H1 (cell line): Measurements from ENCODE around the gene BBS7. TPM values are rescaled to one million over a fixed set of nuclear protein-coding genes. Genes with fewer than 3 reads are reported as not detected.
A peak's percentile ranks its signal among the peaks of the same experiment; 100 is the strongest.

Experiments
- CTCF ChIA-PET: fragments of 300-600 bp; sonication (Branson Sonifier 250); formaldehyde crosslinking; loops from one replicate; lab custom pipeline; 2021; ENCODE audit not compliant: partially characterized antibody; lab: Charles Lee
- POLR2A ChIA-PET: fragments of 300-600 bp; sonication (Branson Sonifier 250); formaldehyde crosslinking; loops from one replicate; lab custom pipeline; 2021; ENCODE audit warnings: inconsistent platforms; ENCODE audit not compliant: partially characterized antibody; lab: Charles Lee
- DNase-seq, 2 experiments: peaks; one replicate each; pipeline versions ENCODE4 v3.0.0 to v3.0.0-alpha.2; 2010 to 2022; ENCODE audit warnings: low spot score in 2 of 2, low read depth in 1 of 2, mixed read lengths in 1 of 2
- FAIRE-seq: peaks from 2 replicates; lab custom pipeline; 2011; peaks lifted over from hg19 to GRCh38; lab: Jason Lieb, UNC
- H2AFZ ChIP-seq: 2 replicates; pipeline ENCODE4 v1.8.1; 2012; ENCODE audit warnings: low read length, inconsistent platforms
- H2AK5ac ChIP-seq: 2 replicates; pipeline ENCODE4 v1.6.1; 2013; ENCODE audit warnings: low read depth, low read length
- H2BK120ac ChIP-seq: replicated peaks from 2 replicates; pipeline ENCODE3; 2013; ENCODE audit warnings: low read depth, low read length, inconsistent platforms
- H2BK12ac ChIP-seq: 2 replicates; pipeline ENCODE4 v1.6.1; 2013; ENCODE audit warnings: low read depth, low read length
- H2BK15ac ChIP-seq: 2 replicates; pipeline ENCODE4 v1.6.1; 2013; ENCODE audit warnings: low read length
- H2BK20ac ChIP-seq: 2 replicates; pipeline ENCODE4 v1.6.1; 2013; ENCODE audit warnings: low read length
- H2BK5ac ChIP-seq: 2 replicates; pipeline ENCODE4 v1.6.1; 2013; ENCODE audit warnings: low read depth, low read length
- H3K14ac ChIP-seq: 2 replicates; pipeline ENCODE4 v1.6.1; 2013; ENCODE audit warnings: inconsistent platforms; ENCODE audit not compliant: insufficient read length
- H3K18ac ChIP-seq: 2 replicates; pipeline ENCODE4 v1.6.1; 2013; ENCODE audit warnings: low read length; ENCODE audit errors: extremely low read depth
- H3K23ac ChIP-seq: 2 replicates; pipeline ENCODE4 v1.6.1; 2013; ENCODE audit warnings: inconsistent platforms; ENCODE audit not compliant: insufficient read length
- H3K23me2 ChIP-seq: 2 replicates; pipeline ENCODE4 v1.6.1; 2013; ENCODE audit warnings: low read depth, low read length
- H3K27ac ChIP-seq: 2 replicates; pipeline ENCODE4 v1.6.1; 2011; ENCODE audit warnings: low read depth, low read length, inconsistent platforms
- H3K27me3 ChIP-seq, 4 experiments: replicated peaks in 1 of 4; 1 replicate in 1 of 4; 2 replicates in 3 of 4; pipeline versions ENCODE4 v1.6.1 to v1.8.1; 2011 to 2013; ENCODE audit warnings: low read length in 3 of 4, mild to moderate bottlenecking in 3 of 4, inconsistent platforms in 2 of 4, mixed read lengths in 2 of 4, moderate library complexity in 1 of 4; ENCODE audit not compliant: control insufficient read depth in 3 of 4, insufficient read depth in 3 of 4; ENCODE audit errors: extremely low read depth in 1 of 4
- H3K36me3 ChIP-seq, 4 experiments: 2 replicates each; pipeline versions ENCODE4 v1.6.1 to v1.8.1; 2011 to 2013; ENCODE audit warnings: mild to moderate bottlenecking in 4 of 4, low read length in 3 of 4, moderate library complexity in 2 of 4, control low read depth in 1 of 4, inconsistent platforms in 1 of 4; ENCODE audit not compliant: insufficient read depth in 4 of 4, control insufficient read depth in 2 of 4
- H3K4ac ChIP-seq: replicated peaks from 2 replicates; pipeline ENCODE3; 2013; ENCODE audit warnings: low read length, low read depth, mixed read lengths, inconsistent platforms; ENCODE audit not compliant: insufficient read length
- H3K4me1 ChIP-seq, 4 experiments: replicated peaks in 1 of 4; 1 replicate in 1 of 4; 2 replicates in 3 of 4; pipeline versions ENCODE4 v1.6.1 to v1.8.1; 2011 to 2013; ENCODE audit warnings: low read length in 3 of 4, inconsistent platforms in 2 of 4, mixed read lengths in 1 of 4; ENCODE audit not compliant: insufficient read depth in 4 of 4, control insufficient read depth in 3 of 4
- H3K4me2 ChIP-seq, 2 experiments: 2 replicates each; pipeline versions ENCODE4 v1.6.1 to v1.8.1; 2011 to 2013; ENCODE audit warnings: low read depth in 2 of 2, low read length in 2 of 2, control low read depth in 1 of 2, inconsistent platforms in 1 of 2, mild to moderate bottlenecking in 1 of 2; ENCODE audit not compliant: insufficient read depth in 1 of 2
- H3K4me3 ChIP-seq, 4 experiments: fragments of 200-600, 300-600 bp in 1 of 4; sonication (generic), shearing (Covaris generic), sonication (Bioruptor Twin) in 1 of 4; 2 replicates each; pipeline versions ENCODE4 v1.5.1 to v1.8.1; 2011 to 2016; ENCODE audit warnings: low read length in 4 of 4, low read depth in 3 of 4, control low read depth in 2 of 4, inconsistent platforms in 2 of 4, mild to moderate bottlenecking in 2 of 4, mixed read lengths in 1 of 4, moderate library complexity in 1 of 4; ENCODE audit not compliant: insufficient read depth in 2 of 4; ENCODE audit errors: extremely low read depth in 1 of 4
- H3K56ac ChIP-seq: replicated peaks from 2 replicates; pipeline ENCODE3; 2013; ENCODE audit warnings: low read depth, mild to moderate bottlenecking, mixed read lengths, low read length, inconsistent platforms; ENCODE audit not compliant: insufficient read length
- H3K79me1 ChIP-seq: 2 replicates; pipeline ENCODE4 v1.6.1; 2013; ENCODE audit warnings: low read depth, low read length, control low read depth
- H3K79me2 ChIP-seq, 2 experiments: 2 replicates each; pipeline versions ENCODE4 v1.6.1 to v1.8.1; 2012 to 2013; ENCODE audit warnings: low read length in 2 of 2, mild to moderate bottlenecking in 2 of 2, inconsistent platforms in 1 of 2; ENCODE audit not compliant: insufficient read depth in 2 of 2, control insufficient read depth in 1 of 2
- H3K9ac ChIP-seq, 4 experiments: replicated peaks in 1 of 4; 1 replicate in 1 of 4; 2 replicates in 3 of 4; pipeline versions ENCODE4 v1.6.1 to v1.8.1; 2011 to 2013; ENCODE audit warnings: low read depth in 3 of 4, low read length in 3 of 4, control low read depth in 2 of 4, mild to moderate bottlenecking in 2 of 4, moderate library complexity in 2 of 4, inconsistent platforms in 1 of 4; ENCODE audit errors: extremely low read depth in 1 of 4
- H3K9me3 ChIP-seq, 2 experiments: 2 replicates each; pipeline versions ENCODE4 v1.6.1 to v1.8.1; 2012 to 2013; ENCODE audit warnings: mild to moderate bottlenecking in 2 of 2, moderate library complexity in 2 of 2, control low read depth in 1 of 2, inconsistent platforms in 1 of 2, low read depth in 1 of 2, low read length in 1 of 2, mixed read lengths in 1 of 2; ENCODE audit not compliant: insufficient read depth in 2 of 2
- H4K20me1 ChIP-seq, 2 experiments: replicated peaks in 1 of 2; 2 replicates each; pipeline versions ENCODE3 to v1.8.1; 2011 to 2013; ENCODE audit warnings: inconsistent platforms in 2 of 2, low read length in 2 of 2, mild to moderate bottlenecking in 1 of 2; ENCODE audit not compliant: insufficient read depth in 2 of 2, control insufficient read depth in 1 of 2
- H4K5ac ChIP-seq: 2 replicates; pipeline ENCODE4 v1.6.1; 2013; ENCODE audit warnings: low read length, low read depth, mixed read lengths, inconsistent platforms; ENCODE audit not compliant: insufficient read length
- H4K8ac ChIP-seq: 2 replicates; pipeline ENCODE4 v1.8.0; 2013; ENCODE audit warnings: mild to moderate bottlenecking, moderate library complexity, low read length, inconsistent platforms; ENCODE audit not compliant: insufficient read depth; ENCODE audit errors: extremely low read depth
- H4K91ac ChIP-seq: replicated peaks from 2 replicates; pipeline ENCODE3; 2013; ENCODE audit warnings: low read length, mixed read lengths, inconsistent platforms; ENCODE audit not compliant: insufficient read length
- ASH2L ChIP-seq: fragments of 200-600, 300-600 bp; sonication (generic); IDR thresholded peaks from one replicate; pipeline ENCODE4 v1.7.1; 2017; ENCODE audit warnings: low read length
- SIRT6 ChIP-seq: IDR thresholded peaks from one replicate; pipeline ENCODE4 v1.7.1; 2012; ENCODE audit warnings: low read length, inconsistent platforms
- WGBS, 2 experiments: shearing (Covaris generic) in 1 of 2; methylation state at CpG; one replicate each; pipeline versions ENCODE4 v1.1.6 to v1.1.7; 2013 to 2015; ENCODE audit warnings: low lambda C conversion rate in 2 of 2, mixed read lengths in 2 of 2, inconsistent platforms in 1 of 2, low coverage in 1 of 2, missing lambda C conversion rate in 1 of 2; ENCODE audit not compliant: insufficient replicate concordance in 2 of 2, insufficient coverage in 1 of 2, insufficient read length in 1 of 2; ENCODE audit errors: extremely low coverage in 1 of 2, missing lambda C conversion rate in 1 of 2; 5-methylcytosine and 5-hydroxymethylcytosine counted together
- polyA plus RNA-seq, 7 experiments: library from polyadenylated mRNA; depleted of rRNA in 3 of 7; stranded (reverse) in 5 of 7; unstranded in 2 of 7; fragments of >200 nt in 5 of 7; fragments of 200-250 nt in 2 of 7; gene quantifications; 1 replicate in 5 of 7; 2 replicates in 1 of 7; 4 replicates in 1 of 7; pipeline versions ENCODE4 v1.2.1 to v1.2.3, GENCODE V29; 2011 to 2013; ENCODE audit warnings: missing spikeins in 2 of 7, mixed read lengths in 2 of 7
- total RNA-seq: library from RNA; stranded (reverse); fragmentation: NEBNext Ultra II Directional; extraction: Animal tissue kit (Norgen Biotek cat#: 25700); gene quantifications from 2 replicates; pipeline ENCODE4 v1.2.1, GENCODE V29; 2021

BBS7 gene
- total and polyA plus RNA-seq, 2 of the 8 experiments (the other 6 are each of a cell fraction or from before 2014, with no cell fraction given), result 16.6 to 21.5 TPM

GRCh38 chr4:121824171-121824527, 46.1 kb downstream of the BBS7 start:
- no peaks in the 10 kb centered on the region for H3K9me3 ChIP-seq
- H3K18ac ChIP-seq, result no peak overlapping the region
- no peak overlapping the region for H2BK5ac ChIP-seq
- no peak overlapping the region for H3K4ac ChIP-seq
- no peak overlapping the region for H4K91ac ChIP-seq
- H3K23me2 ChIP-seq, result no peaks in the 10 kb centered on the region
- no peak overlapping the region for H2BK12ac ChIP-seq
- POLR2A ChIA-PET, result interaction anchor here (0.6 to 12.6 kb wide), 10 partner anchors 8 to 62 kb away, joined by 3 to 246 read pairs (median 4); partner anchors contain the start of gene EXOSC9
- H2AFZ ChIP-seq, result peak overlapping the region; percentile 54
- no peaks in the 10 kb centered on the region for H3K27me3 ChIP-seq
- H3K9ac ChIP-seq, result peak overlapping the region; percentile 56 to 84 (median 66); a peak in 6 of 7 replicates
- H3K23ac ChIP-seq, result no peak overlapping the region
- H4K5ac ChIP-seq, result peak overlapping the region; percentile 83
- H3K4me2 ChIP-seq, result peak overlapping the region; percentile 55 to 60
- WGBS, 2 experiments, result 17% methylated on average over 8 of the region's 8 CpGs; no CpG with 5 or more reads in 1 of the 2 experiments
- no peak overlapping the region for H3K14ac ChIP-seq
- peak overlapping the region; percentile 5; the same call in 1 of the 2 replicates for H3K27ac ChIP-seq
- peaks cover 16 to 29% (median 21%) of the 10 kb centered on the region in 4 experiments for H3K36me3 ChIP-seq
- FAIRE-seq, result no peak
- peaks cover 5 to 28% of the 10 kb centered on the region in 2 experiments; a peak in 3 of 4 replicates for H3K79me2 ChIP-seq
- no peak overlapping the region for H4K8ac ChIP-seq
- no peak overlapping the region for H3K56ac ChIP-seq
- TF ChIP-seq SIRT6 (no peak), ASH2L (peak; percentile 11)
- H2AK5ac ChIP-seq, result no peak overlapping the region
- no peak for DNase-seq
- no peak overlapping the region for H2BK120ac ChIP-seq
- H3K79me1 ChIP-seq, result no peaks in the 10 kb centered on the region; the same call in 1 of the 2 replicates
- CTCF ChIA-PET, result interaction anchor here (0.6 to 1.2 kb wide), 3 partner anchors 10 to 76 kb away, joined by 3 read pairs; partner anchors contain the start of gene SMIM43
- no peaks in the 10 kb centered on the region; a peak in 2 of 7 replicates for H3K4me1 ChIP-seq
- H2BK20ac ChIP-seq, result no peak overlapping the region
- H3K4me3 ChIP-seq, result peak overlapping the region; percentile 72 to 100 (median 98)
- H4K20me1 ChIP-seq, result no peaks in the 10 kb centered on the region
- no peak overlapping the region for H2BK15ac ChIP-seq
